Adrenal gland (tissue), 5 donors: ENCODE results near the gene AIFM2.

ENCODE experiments used
- CTCF ChIP-seq, 6 experiments: fragments of 450-650 bp in 4 of 6; fragments of 200-600 bp in 2 of 6; sonication (generic) in 1 of 6; IDR thresholded peaks; 1 replicate in 5 of 6; 2 replicates in 1 of 6; pipeline versions ENCODE4 v1.5.1 to v1.8.0; 2016 to 2021; ENCODE audit warnings: antibody characterized with exemption in 6 of 6, mild to moderate bottlenecking in 2 of 6, moderate library complexity in 1 of 6
- POLR2A ChIP-seq, 2 donors: fragments of 450-650 bp; IDR thresholded peaks; one replicate each; pipeline ENCODE4 v1.6.1; 2017; ENCODE audit warnings: antibody characterized with exemption in 2 of 2, mild to moderate bottlenecking in 2 of 2, moderate library complexity in 1 of 2
- donor health status: DM: no; HTN: no; CAD: no.

GRCh38 chr10:70137927-70138883 is 5.6 kb upstream of the AIFM2 start:
- TF ChIP-seq POLR2A (IDR thresholded peaks at IDR 0.05): no peak
- no peak for TF ChIP-seq CTCF (IDR thresholded peaks at IDR 0.05)
